Islet precursor cell (in vitro differentiated cells): Measurements from ENCODE around the gene CARD11.

ENCODE experiments used
- DNase-seq: peaks from one replicate; pipeline ENCODE4 v3.0.0-alpha.2; 2018

The CARD11 gene

DNA sequence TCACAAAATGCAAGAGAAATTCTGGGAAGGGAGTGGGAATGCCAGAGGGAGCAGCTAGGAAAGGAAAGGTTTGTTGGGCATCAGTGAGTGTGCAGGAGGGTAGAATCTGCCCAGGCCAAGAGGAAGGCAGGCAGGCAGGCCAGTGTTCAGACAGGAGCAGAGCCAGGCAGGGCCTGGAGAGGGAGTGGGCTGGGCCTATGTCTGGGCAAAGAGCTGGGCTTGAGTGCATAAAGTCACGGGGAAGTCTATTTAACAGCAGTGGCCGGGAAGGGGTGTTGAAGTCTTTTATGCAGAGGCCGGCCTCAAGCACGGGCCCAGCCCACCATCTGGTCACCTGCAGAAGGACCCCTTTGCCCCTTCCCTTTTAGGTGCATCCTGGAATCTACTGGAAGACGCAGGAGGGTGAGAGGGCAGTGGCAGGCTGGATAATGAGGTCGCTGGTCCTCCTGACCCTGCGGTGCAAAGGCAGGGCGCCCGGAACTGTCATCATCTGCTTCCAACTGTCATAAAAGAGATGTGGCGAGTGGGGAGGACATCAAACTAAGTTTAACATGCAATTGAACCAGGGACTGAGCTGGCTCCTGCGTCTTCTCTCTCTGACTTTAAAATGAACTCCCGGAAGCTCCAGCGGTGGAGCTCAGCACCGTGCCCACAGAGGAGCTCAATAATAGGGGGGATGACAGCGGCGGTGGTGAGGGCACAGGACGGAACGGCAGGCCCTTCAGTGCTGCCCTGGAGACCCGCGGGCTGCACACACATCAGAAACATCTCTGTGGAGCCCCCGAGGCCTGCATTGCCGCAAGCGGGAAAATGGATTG lies 29.5 kb downstream of the CARD11 start:
- DNase-seq: no peak

- peak; percentile 6 for DNase-seq
Observed at GRCh38 chr7:3011211-3011852, 32.3 kb downstream of the CARD11 start.

DNA sequence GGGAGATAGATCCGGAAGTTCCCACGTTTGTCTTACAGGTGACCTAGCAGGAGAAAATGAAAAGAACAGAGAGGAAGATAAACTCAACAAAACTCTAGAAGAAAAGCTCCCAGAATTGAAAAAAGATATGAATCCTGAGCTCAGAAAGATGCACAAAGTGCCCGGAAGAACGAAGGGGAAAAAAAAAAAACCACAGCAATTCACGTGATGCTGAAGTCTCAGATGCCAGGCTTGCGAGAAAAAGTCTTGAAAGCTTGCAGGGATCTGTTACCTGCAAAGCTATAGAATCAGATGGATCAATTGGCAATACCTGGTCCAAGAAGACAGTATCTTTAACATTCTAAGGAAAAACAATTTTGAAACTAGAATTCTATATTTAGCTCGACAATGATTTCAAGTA lies 33.5 kb downstream of the CARD11 start:
- peak; percentile 4 for DNase-seq

DNA sequence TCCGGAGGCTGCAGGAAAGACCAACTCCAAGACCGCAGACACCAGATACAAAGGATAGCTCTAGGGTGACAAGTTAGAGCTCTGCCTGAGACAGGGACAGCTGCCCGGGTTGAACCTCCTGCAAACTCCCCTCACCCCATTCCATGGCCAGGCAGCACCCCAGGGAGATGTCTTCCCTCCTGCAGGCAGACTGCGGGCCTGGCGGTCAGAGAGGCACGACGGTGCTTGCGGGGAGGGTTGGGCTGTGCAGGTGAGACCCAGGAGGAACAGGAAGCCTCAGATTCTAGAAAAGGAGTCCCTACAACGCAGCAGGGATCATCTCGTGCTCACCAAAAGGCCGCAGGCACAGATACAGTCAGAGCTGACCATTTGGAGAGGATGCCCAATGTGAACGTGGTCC lies 34.6 kb downstream of the CARD11 start:
- DNase-seq: peak; percentile 34

GRCh38 chr7:3008386-3008785 lies 35.3 kb downstream of the CARD11 start:
- DNase-seq: no peak

- DNase-seq: peak; percentile 12
Observed at GRCh38 chr7:3007696-3008095, 36.0 kb downstream of the CARD11 start.

- peak; percentile 39 for DNase-seq
Observed at GRCh38 chr7:3005257-3005656, 38.4 kb downstream of the CARD11 start.

DNA sequence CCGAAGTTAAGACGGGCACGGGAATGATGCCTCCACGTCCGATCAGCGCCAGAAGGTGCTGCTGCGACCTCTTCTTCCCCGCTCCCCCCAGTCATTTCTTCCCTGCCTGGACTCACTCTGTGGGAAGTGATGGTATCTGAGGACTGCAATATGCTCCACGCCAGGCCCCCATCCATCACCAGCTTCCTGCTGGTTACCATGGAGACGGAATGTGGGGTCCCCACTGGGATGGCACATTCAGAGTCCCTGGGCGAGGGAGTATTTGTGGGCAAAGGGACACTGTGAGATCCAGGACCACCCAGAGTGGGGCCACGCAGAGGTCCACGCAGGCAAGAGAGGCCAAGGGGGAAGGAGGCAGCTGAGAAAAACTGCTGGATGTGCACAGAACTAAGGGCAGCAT lies 39.7 kb downstream of the CARD11 start:
- peak; percentile 44 for DNase-seq

GRCh38 chr7:3002631-3003030 lies 41.0 kb downstream of the CARD11 start:
- peak; percentile 33 for DNase-seq

- peak; percentile 29 for DNase-seq
Observed at GRCh38 chr7:3000566-3000965, 43.1 kb downstream of the CARD11 start.

DNA sequence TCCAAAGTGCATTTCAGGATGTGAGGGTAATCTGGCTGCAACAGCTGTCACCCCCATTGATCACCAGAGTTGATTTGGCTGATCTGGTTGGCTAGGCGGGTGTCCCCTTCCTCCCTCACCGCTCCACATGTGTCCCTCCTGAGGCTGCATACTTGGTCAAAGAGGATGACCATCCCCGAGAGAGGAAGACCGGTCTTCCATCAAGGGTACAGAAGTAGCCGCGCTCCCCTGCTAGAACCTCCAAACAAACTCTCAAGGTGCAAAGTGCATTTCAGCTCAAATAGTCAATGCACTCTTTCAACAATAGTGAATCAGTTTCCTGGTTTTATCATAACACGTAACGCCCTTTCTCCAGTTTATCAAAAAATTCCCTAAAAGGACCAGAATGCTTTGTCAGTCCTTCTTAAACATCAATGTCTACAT lies 44.6 kb downstream of the CARD11 start:
- peak; percentile 34 for DNase-seq

- peak; percentile 18 for DNase-seq
Observed at GRCh38 chr7:2997014-2997413, 46.7 kb downstream of the CARD11 start.

DNA sequence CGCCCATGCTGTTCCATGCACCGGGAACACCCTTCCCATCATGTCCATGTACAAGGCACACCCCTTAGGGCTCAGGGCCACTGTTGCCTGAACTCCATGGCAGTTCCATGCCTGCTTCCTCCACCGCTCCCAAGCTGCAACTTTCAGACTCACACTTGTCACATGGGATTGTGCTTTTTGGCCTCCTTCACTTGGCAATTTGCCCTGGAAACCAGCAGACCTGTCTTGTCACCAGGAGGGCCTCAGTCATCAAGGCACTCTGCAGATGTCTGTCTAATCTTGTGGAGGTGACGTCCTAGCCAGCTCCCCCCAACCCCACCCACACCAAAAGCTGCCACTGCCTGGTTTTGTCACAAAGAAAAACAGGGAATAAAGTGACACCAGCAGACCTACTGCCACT lies 47.5 kb downstream of the CARD11 start:
- DNase-seq: no peak

- DNase-seq: no peak
Observed at GRCh38 chr7:2993868-2994267, 49.8 kb downstream of the CARD11 start.

GRCh38 chr7:2993396-2993795 lies 50.3 kb downstream of the CARD11 start:
- DNase-seq: no peak

DNA sequence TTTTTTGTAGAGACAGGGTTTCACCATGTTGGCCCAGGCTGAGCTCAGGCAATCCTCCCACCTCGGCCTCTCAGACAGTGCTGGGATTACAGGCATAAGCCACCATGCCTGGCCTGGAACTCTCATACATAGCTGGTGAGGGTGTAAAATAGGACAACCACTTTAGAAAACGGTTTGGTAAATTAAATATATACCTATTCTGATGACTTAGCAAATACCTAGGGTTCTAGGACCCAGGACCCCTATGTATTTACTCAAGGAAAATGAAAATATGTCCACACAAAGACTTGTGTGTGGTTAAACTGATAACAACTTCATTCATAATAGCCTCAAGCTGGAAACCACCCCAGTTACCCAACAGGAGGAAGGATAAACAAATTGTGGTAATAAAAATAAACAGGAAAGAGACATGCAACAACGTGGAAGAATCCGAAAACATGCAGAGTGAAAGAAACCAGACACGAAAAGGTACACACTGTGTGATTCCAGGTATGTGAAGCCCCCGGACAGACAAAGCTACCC lies 52.7 kb downstream of the CARD11 start:
- no peak for DNase-seq

GRCh38 chr7:2986561-2986960 lies 57.1 kb downstream of the CARD11 start:
- no peak for DNase-seq

- DNase-seq: no peak
Observed at GRCh38 chr7:2985866-2986265, 57.8 kb downstream of the CARD11 start.

GRCh38 chr7:2984091-2984490 lies 59.6 kb downstream of the CARD11 start:
- DNase-seq: no peak

DNA sequence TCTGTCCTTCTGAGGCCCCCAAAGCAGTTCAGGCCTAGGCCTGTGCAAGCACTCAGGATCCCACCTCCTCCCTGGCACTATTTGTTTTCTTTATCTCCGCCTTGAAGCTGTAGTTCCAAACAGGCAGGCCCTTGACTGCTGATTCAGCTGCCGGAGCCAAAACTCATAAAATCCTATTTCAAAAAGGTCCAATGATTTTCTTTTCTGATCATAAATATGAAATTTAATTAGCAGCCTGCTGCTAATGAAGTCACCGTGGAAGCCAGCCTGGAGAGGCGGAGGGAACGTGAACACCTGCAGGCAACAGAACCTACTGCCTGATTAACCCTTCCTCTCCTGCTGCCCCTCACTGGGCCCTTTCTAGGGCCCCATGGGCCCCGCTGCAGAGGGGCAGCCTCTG lies 60.1 kb downstream of the CARD11 start:
- DNase-seq: no peak

DNA sequence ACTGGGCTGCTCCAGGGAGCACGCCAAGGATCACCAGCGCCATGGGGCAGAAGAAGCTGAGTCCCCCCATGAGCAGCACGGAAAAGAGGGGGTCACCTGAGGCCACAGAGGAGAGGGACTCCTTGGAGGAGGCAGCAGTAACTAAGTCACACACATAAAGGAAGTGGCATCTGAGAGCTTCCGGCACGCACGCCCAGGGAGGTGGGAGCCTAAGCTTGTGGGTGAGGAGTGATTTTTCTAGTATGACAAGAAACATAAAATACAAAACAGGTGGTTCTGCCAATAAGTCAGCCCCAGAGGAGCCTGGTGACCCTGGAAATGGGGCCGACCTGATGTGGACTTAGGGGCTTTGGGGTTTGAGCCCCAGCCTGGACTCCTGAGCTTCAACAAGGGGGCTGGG lies 60.8 kb downstream of the CARD11 start:
- no peak for DNase-seq

GRCh38 chr7:2982401-2982800 lies 61.3 kb downstream of the CARD11 start:
- DNase-seq: no peak

DNA sequence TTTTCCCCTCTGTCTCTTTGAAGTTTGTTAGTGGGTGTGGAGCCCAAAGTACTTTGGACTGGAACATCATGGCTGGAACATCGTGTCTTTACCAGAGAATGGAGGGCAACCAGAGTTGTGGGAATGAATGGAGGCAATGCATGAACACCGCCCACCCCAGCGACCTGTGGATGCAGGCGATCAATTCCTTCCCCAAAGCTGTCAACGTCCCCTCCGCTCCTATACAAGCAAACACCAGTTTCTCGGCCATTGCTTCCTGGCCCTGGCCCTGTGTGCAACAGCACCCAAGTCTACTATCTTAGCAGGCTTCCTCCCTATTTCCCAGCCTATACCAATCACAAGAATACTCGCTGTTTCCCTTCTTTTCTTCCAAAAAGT lies 62.6 kb downstream of the CARD11 start:
- no peak for DNase-seq

- no peak for DNase-seq
Observed at GRCh38 chr7:2980401-2981102, 63.1 kb downstream of the CARD11 start.
